DOHH2 (cell line): ENCODE data around the gene TBL3.
A peak's percentile ranks its signal among the peaks of the same experiment; 100 is the strongest.

Experiments
- H3F3A ChIP-seq: fragments of 200-600 bp; sonication (generic), shearing (Covaris generic); 2 replicates; pipeline ENCODE4 v1.6.0; 2016; ENCODE audit warnings: antibody characterized with exemption, mild to moderate bottlenecking; ENCODE audit not compliant: control insufficient read depth, insufficient read depth
- H3K27ac ChIP-seq: fragments of 200-600 bp; sonication (generic); 2 replicates; pipeline ENCODE4 v1.5.1; 2014; ENCODE audit warnings: low read depth, mild to moderate bottlenecking, low read length, moderate library complexity
- H3K27me3 ChIP-seq: fragments of 200-600 bp; sonication (generic); 2 replicates; pipeline ENCODE4 v1.6.1; 2014; ENCODE audit warnings: mild to moderate bottlenecking, low read length, mixed read lengths; ENCODE audit not compliant: control insufficient read depth
- H3K36me3 ChIP-seq: fragments of 200-600 bp; sonication (generic); 2 replicates; pipeline ENCODE4 v1.6.1; 2014; ENCODE audit warnings: mild to moderate bottlenecking, low read length, moderate library complexity, mixed read lengths; ENCODE audit not compliant: control insufficient read depth
- H3K4me1 ChIP-seq: fragments of 200-600 bp; sonication (generic); 2 replicates; pipeline ENCODE4 v1.6.1; 2014; ENCODE audit warnings: mild to moderate bottlenecking, low read length, mixed read lengths; ENCODE audit not compliant: control insufficient read depth
- H3K4me2 ChIP-seq: fragments of 200-600 bp; sonication (generic); 2 replicates; pipeline ENCODE4 v1.6.0; 2014; ENCODE audit warnings: mild to moderate bottlenecking, low read length, moderate library complexity
- H3K4me3 ChIP-seq: fragments of 200-600 bp; sonication (generic); 2 replicates; pipeline ENCODE4 v1.5.1; 2014; ENCODE audit warnings: mild to moderate bottlenecking, low read length, mixed read lengths
- H3K79me2 ChIP-seq: fragments of 200-600 bp; sonication (generic); 2 replicates; pipeline ENCODE4 v1.6.1; 2014; ENCODE audit warnings: mild to moderate bottlenecking, low read length, mixed read lengths; ENCODE audit not compliant: control insufficient read depth
- H3K9me2 ChIP-seq: fragments of 200-600 bp; sonication (generic); replicated peaks from 2 replicates; pipeline ENCODE4 v1.6.1; 2014; ENCODE audit warnings: mild to moderate bottlenecking, low read length, mixed read lengths; ENCODE audit not compliant: control insufficient read depth
- H3K9me3 ChIP-seq: fragments of 200-600 bp; sonication (generic); 2 replicates; pipeline ENCODE4 v1.6.1; 2014; ENCODE audit warnings: antibody characterized with exemption, low read length, mixed read lengths; ENCODE audit not compliant: control insufficient read depth, insufficient read depth
- H4K20me1 ChIP-seq: fragments of 200-600 bp; sonication (generic); 2 replicates; pipeline ENCODE4 v1.6.0; 2014; ENCODE audit warnings: low read depth, mild to moderate bottlenecking, antibody characterized with exemption, low read length, moderate library complexity; ENCODE audit not compliant: control insufficient read depth, insufficient read depth
- EZH2phosphoT487 ChIP-seq: fragments of 200-600 bp; sonication (generic); IDR thresholded peaks from 2 replicates; pipeline ENCODE4 v1.6.1; 2017; ENCODE audit warnings: borderline replicate concordance, mild to moderate bottlenecking, antibody characterized with exemption, low read length, moderate library complexity, mixed read lengths
- TF ChIP-seq, protein P1 (sequence below): fragments of 200-600 bp; sonication (generic); IDR thresholded peaks from one replicate; pipeline ENCODE4 v1.5.1; 2014; ENCODE audit warnings: antibody characterized with exemption, mild to moderate bottlenecking, low read depth, low read length; ENCODE audit not compliant: poor library complexity, severe bottlenecking

The TBL3 gene

DNA sequence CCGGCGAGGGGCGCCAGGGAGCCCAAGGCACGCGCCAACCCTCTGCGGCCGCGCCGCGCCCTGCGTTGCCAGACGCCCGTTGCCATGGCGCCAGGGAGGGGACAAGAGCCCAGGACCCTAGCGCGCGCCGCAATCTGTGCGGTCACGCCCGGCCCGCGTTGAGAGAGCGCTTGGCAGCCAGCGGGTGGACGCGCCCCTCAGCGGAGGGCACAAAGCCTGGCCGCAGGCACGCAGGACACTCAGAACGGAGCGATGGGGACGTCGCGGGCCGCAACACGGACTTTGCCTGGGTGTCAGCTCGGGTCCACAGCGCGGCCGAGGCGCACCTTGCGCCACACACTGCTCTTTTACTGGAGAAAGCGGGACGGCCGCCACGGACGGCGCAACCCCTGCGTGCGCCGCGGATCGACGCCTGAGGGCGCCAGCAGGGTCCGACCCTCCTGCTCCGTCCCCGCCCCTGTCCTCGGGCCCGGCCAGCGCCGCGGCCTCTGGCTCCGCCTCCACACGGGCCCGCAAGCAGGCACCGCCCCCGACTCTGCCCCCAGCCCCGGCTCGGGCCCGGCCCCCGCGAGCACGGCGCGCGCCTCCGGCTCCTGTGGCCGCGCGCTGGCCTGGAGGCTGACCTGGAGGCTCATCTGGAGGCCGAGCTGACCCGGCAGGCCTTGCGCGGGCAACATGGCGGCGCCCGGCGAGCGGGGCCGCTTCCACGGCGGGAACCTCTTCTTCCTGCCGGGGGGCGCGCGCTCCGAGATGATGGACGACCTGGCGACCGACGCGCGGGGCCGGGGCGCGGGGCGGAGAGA lies 11.9 kb downstream of the TBL3 start, which contains the start of gene GFER:
Gene GFER, plus strand, starts transcription at position 650 of the 803 bp plus-strand sequence. Its CDS starts 26 bp downstream, at position 676.
- peaks cover 25% of the 10 kb centered on the region for H3K4me1 ChIP-seq
- peak within 1 kb of the TSS; percentile 37 for H3K27ac ChIP-seq
- TF ChIP-seq, protein P1, sequence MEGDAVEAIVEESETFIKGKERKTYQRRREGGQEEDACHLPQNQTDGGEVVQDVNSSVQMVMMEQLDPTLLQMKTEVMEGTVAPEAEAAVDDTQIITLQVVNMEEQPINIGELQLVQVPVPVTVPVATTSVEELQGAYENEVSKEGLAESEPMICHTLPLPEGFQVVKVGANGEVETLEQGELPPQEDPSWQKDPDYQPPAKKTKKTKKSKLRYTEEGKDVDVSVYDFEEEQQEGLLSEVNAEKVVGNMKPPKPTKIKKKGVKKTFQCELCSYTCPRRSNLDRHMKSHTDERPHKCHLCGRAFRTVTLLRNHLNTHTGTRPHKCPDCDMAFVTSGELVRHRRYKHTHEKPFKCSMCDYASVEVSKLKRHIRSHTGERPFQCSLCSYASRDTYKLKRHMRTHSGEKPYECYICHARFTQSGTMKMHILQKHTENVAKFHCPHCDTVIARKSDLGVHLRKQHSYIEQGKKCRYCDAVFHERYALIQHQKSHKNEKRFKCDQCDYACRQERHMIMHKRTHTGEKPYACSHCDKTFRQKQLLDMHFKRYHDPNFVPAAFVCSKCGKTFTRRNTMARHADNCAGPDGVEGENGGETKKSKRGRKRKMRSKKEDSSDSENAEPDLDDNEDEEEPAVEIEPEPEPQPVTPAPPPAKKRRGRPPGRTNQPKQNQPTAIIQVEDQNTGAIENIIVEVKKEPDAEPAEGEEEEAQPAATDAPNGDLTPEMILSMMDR = peak; percentile 62
- peak; percentile 86; the same call in 1 of the 2 replicates for TF ChIP-seq EZH2phosphoT487
- H3K27me3 ChIP-seq = peaks cover 39% of the 10 kb centered on the region
- no peaks in the 10 kb centered on the region for H3K9me3 ChIP-seq
- no peaks in the 10 kb centered on the region for H3K9me2 ChIP-seq
- peaks cover 12% of the 10 kb centered on the region for H3F3A ChIP-seq
- peak within 1 kb of the TSS; percentile 99 for H3K4me2 ChIP-seq
- peaks cover 17% of the 10 kb centered on the region for H3K79me2 ChIP-seq
- H4K20me1 ChIP-seq = no peaks in the 10 kb centered on the region
- peak within 1 kb of the TSS; percentile 98 for H3K4me3 ChIP-seq
- H3K36me3 ChIP-seq = peaks cover 29% of the 10 kb centered on the region

DNA sequence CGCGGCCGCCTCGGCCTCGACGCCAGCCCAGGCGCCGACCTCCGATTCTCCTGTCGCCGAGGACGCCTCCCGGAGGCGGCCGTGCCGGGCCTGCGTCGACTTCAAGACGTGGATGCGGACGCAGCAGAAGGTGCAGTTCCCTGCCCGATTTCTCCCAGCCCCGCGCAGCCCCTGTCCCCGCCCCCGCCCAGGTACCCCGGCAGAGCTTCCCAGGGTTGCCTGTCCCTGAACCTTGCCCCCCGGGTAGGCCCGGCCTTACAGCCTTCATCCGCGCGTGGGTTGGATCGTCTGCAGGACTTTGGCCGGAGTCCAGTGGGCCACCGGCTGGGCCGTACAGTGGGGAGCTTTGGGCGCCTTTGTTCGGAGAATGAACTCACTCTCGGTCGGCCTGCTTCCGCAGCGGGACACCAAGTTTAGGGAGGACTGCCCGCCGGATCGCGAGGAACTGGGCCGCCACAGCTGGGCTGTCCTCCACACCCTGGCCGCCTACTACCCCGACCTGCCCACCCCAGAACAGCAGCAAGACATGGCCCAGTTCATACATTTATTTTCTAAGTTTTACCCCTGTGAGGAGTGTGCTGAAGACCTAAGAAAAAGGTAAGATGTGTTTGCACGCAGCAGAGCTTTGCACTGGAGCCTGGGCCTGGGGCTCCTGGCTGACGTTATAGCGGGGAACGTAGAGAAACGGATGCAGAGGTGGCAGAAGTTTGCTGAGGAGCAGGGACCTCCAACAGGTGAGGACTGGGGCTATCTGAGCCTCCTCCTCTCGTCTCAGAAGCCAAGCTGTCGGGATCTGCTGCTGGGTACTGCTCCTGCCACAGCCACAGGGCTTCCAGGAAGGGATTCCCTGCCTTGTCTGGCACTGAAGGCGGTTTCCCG lies 12.7 kb downstream of the TBL3 start:
- Histone ChIP-seq H3K27ac (peak overlapping the region; percentile 37), H4K20me1 (no peaks in the 10 kb centered on the region), H3K4me2 (peak overlapping the region; percentile 99), H3K27me3 (peaks cover 44% of the 10 kb centered on the region), H3F3A (peaks cover 17% of the 10 kb centered on the region), H3K4me3 (peak overlapping the region; percentile 98), H3K36me3 (peaks cover 27% of the 10 kb centered on the region), H3K9me2 (no peaks in the 10 kb centered on the region), H3K4me1 (peaks cover 30% of the 10 kb centered on the region), H3K9me3 (no peaks in the 10 kb centered on the region), H3K79me2 (peaks cover 17% of the 10 kb centered on the region)
- TF ChIP-seq EZH2phosphoT487 = no peak
- TF ChIP-seq, protein P1 = no peak

DNA sequence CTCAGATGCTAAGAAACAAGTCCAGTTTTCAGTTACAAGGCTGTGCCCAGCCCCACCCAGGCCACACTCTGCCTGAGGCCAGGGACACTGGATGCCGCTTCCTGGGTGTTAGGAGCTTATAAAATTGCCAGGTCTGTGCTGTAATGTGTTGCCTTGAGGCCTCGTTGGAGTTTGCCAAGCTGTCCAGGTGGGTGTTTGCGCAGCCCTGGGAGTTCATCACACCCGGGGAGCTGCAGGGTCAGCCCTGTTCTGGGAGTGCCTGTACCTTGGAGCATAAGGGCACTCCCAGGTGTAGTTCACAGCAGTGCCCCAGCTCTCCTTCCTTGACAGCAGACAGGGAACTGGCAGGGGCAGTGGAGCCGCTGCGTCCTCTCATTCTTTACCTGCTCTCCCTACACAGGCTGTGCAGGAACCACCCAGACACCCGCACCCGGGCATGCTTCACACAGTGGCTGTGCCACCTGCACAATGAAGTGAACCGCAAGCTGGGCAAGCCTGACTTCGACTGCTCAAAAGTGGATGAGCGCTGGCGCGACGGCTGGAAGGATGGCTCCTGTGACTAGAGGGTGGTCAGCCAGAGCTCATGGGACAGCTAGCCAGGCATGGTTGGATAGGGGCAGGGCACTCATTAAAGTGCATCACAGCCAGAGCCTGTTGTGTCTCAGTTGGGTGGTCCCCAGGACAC lies 13.8 kb downstream of the TBL3 start:
- Histone ChIP-seq H3K9me3 (no peaks in the 10 kb centered on the region), H3K36me3 (peaks cover 27% of the 10 kb centered on the region), H3K27me3 (peaks cover 45% of the 10 kb centered on the region), H3F3A (peaks cover 17% of the 10 kb centered on the region), H3K79me2 (peaks cover 17% of the 10 kb centered on the region), H3K4me3 (peak overlapping the region; percentile 98), H3K9me2 (no peaks in the 10 kb centered on the region), H3K4me2 (peak overlapping the region; percentile 99), H3K4me1 (peaks cover 34% of the 10 kb centered on the region), H4K20me1 (no peaks in the 10 kb centered on the region), H3K27ac (no peak overlapping the region)
- no peak for TF ChIP-seq EZH2phosphoT487
- TF ChIP-seq, protein P1 = no peak
